KBM-7 (cell line): ENCODE data around the gene UBALD1.
A peak's percentile ranks its signal among the peaks of the same experiment; 100 is the strongest.
"Not testable (repeated sequence)": the region's sequence is repeated elsewhere in the genome, so short reads cannot be mapped to it uniquely, and the experiment has no call there.

Experiments used
- DNase-seq: peaks from one replicate; pipeline ENCODE4 v3.0.0-alpha.2; 2015
- in situ Hi-C: fragments of 300-500 bp; cut with MboI; formaldehyde crosslinking; loops from 2 replicates; pipeline ENCODE4 v1.14.3; 2020; ENCODE audit warnings: low sequenced_read_pairs, low pct_unique_long_range_greater_than_20kb, mixed read lengths

Gene UBALD1

DNA sequence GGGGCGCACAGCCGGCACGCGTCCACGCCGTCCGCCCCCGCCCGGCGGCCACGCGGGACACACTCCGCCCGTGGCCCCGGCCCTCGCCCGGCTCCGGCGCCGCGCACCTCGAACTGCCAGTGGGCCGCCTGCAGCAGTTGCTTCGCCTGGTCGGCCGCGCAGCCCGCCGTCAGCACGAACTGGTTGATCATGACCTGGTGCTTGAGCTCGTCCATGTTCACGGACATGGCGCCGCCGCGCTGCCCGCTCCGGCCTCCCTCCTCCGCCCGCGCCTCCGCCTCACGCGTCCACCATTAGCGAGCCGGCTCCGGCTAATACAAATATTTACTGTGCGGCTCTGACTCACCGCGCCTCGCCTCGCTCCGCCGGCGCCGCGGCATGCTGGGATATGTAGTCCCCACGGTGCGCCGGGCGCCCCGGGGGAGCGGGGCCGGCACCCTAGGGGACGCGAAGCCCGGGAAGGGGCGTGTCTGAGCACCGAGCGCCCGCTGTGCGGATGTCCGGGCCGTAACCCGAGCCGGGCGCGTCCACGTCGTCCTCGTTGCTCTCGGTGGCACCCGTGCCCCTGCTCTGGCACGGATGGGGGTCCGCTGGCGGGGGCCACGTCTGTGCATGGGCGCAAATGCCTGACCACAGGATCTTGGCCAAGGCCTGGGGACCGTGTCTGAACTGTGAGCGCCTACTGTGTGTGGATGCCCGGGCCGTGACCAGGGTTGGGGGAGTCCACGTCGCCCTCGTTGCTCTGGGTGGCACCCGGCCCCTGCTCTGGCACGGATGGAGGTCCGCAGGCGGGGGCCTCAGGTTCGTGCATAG, at the start of gene UBALD1:
TSS of gene UBALD1 (minus strand) at position 318 of the 813 bp plus-strand sequence. CDS start at position 227, 91 bp downstream.
- in situ Hi-C loops, result no loop called here
- peak; percentile 64 for DNase-seq

GRCh38 chr16:4663777-4664465, 49.2 kb upstream of the UBALD1 start:
- DNase-seq, result peak; percentile 91
- in situ Hi-C loops, result no loop called here

DNA sequence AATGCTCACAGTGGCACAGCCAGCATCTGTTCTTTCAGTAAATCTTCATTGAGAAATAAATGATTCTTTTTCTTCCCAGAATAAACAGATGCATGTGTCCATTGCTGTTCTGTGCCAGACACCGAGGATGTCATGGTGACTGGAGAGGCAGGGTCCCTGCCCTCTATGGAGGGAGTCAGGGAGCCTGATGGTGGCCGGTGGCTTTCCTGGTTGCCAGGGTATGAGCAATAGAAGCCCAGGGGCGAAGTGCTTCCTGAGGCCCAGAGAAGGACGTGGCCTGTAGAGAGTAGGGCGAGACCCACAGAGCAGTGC, 48.7 kb upstream of the UBALD1 start:
- DNase-seq, result no peak
- in situ Hi-C loops, result no loop called here

DNA sequence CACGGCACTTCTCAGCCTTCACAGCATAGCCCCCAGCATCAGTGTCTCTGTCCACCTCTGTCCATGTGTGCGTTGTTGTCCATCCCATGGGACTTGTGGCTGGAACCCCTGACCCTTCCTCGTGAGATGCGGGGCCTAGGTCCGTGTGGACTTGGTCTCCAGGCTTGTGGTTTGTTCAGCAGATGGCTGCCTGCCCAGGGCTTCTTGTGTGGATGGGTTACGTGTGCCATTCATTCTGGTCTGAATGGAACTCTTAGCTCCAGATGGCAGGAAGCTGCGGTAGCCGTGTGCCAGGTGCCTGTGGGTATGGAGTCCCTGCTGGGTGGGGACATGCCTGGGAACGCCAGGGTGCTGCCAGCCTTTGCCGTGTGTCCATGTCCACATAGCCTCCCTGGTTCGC, 47.0 kb upstream of the UBALD1 start:
- in situ Hi-C loops, result no loop called here
- no peak for DNase-seq

GRCh38 chr16:4660454-4661007, 45.8 kb upstream of the UBALD1 start:
- peak; percentile 76 for DNase-seq
- in situ Hi-C loops, result no loop called here

DNA sequence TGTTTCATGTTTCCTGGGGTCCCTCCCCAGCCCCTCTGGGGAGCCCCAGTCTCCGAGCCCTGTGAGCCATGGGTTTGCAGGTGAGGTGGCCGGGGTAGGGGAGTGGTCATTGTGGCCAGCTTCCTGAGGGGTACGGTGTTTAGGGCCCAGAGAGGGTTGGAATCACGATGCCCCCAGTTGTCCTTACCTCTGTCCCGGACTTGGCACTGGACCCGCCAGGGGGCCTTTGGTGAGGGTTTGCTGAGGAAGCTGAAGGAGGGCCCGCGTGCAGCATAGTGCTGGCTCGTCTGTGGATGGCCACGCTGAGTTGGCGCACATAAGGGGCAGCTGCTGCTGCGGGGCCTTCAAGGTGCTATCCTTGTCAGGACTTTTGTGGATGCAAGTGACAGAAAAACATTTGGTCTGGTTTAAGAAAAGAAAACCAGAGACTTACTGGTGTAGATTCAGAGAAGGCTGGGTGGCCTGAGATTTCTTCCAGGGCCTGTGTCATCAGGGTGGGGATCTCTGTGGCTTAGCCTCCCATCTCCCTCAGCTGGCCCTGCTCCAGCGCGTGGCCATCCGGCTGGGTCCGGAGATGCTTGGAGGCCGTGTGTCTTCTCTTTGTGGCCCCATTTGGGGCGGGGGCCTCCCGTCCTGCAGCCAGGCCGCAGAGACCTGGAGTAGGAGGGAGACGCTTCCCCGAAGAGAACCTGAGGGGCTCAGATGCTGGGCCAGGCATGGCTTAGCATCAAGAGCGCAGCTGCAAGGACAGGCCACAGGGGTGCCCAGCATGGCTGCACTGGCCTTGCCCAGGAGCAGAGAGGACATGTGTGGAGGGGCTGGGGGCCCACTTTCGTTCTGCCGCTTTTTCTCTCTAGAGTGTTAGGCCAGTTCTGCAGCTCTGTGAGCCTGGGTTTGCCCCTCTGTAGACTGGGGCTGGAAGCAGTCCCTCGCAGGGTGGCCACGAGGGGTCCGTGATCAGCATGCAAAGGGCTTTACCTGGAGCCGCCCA, 45.0 kb upstream of the UBALD1 start:
- in situ Hi-C loops, result no loop called here
- no peak for DNase-seq

GRCh38 chr16:4656695-4657686, 42.3 kb upstream of the UBALD1 start:
- in situ Hi-C loops, result no loop called here
- DNase-seq, result no peak

DNA sequence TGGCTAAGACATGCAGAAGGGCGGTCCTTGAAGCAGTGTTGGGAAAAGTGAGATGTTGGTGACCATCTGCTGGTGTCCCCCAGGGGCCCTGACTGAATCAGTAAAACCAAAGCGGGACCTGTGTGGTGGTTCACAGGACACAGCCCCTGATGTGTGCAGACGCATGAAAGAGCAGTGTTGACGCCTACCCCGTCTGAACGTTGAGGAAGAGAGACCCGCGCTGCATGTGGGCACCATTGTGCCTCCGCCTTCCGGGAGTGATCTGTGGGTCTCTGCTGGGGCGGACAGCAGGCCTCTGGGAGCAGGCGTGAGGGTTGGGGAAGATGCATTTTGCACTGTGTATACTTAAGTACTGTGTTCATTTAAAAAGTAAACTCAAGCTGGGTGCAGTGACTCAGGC, 41.5 kb upstream of the UBALD1 start:
- in situ Hi-C loops, result no loop called here

GRCh38 chr16:4655801-4656200, 41.1 kb upstream of the UBALD1 start:
- in situ Hi-C loops, result no loop called here
- no peak for DNase-seq

More for the DNA sequence above, 41.5 kb upstream of the UBALD1 start:
- DNase-seq, result no peak

- in situ Hi-C loops, result no loop called here
- no peak for DNase-seq
Measured at GRCh38 chr16:4654964-4655590, 40.4 kb upstream of the UBALD1 start.

DNA sequence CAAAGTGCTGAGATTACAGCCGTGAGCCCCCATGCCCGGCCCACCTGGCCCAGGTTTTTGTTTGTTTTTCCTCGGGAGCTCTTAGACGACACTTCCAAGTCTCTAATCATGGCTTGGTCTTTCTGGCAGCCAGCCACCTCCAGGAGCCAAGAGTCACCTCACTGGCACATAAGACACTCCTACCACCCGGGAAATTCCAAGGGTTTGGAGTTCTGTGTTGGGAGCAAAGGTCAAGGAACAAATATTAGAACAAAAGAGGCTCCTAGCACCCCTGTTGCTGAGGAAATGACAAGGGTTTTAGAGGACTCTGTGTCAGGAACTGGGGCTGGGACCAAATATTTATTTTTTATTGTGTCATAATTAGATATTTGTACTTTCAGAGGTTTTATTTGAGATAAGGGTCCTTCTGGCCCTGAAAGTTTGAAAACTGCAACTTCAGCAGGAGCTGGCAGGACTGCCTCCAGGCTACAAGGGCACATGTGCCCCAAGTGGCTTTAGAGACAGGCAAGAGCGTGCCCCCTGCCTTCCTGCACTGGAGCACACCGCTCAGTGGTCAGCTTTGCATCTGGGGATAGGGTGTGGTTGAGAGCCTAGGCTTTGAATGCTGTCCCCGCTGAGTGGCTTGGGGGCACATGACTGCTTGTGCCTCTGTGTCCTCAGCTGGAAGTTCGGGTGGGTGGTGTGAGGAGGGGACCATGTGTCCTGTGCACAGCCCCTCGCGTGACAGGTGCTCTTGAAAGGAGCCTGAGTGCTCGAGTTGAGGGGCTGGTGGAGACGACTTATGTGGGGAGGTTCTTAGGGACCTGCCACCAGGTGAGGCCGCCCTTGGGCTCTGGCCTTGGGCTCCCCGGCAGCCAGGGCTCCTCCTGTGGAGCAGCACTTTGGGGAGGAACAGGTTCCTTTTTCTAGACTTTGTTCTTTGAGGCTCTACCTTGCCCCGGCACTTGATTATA, 39.6 kb upstream of the UBALD1 start:
- no peak for DNase-seq
- in situ Hi-C loops, result no loop called here

DNA sequence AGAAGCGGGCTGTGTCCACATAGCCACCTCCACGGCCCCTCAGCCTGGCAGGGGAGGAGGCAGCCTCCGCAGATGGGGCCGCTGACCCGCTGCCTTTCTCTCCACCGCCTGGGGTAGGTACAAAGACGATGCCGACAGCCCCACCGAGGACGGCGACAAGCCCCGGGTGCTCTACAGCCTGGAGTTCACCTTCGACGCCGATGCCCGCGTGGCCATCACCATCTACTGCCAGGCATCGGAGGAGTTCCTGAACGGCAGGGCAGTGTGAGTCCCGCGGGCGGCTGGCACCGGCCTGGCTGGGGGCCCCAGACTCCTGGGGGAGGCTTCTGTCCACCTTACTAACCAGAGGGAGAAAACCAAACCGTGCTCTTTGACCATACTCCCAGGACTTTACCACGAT, 37.9 kb upstream of the UBALD1 start:
- DNase-seq, result no peak
- in situ Hi-C loops, result no loop called here

DNA sequence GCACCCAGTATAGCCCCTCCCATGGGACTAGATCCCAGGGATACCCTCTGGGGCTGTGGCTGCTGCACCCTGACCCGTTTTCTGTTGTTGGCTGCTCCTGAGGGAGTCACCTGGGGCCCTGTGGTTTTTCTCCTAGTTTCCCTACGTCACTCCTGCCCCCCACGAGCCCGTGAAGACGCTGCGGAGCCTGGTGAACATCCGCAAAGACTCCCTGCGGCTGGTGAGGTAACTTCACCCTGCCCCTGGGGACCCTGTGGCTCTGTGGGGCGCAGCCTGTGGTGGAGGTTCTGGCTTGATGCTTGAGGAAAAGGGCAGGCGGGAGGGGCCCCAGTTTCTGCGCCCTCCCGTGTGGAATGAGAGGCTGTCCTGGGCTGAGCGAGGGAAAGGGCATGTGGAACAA, 37.1 kb upstream of the UBALD1 start:
- in situ Hi-C loops, result no loop called here
- no peak for DNase-seq

- in situ Hi-C loops, result not testable (repeated sequence)
- DNase-seq, result peak; percentile 84
Measured at GRCh38 chr16:4650443-4651074, 35.9 kb upstream of the UBALD1 start.

GRCh38 chr16:4649744-4650442, 35.2 kb upstream of the UBALD1 start:
- DNase-seq, result peak; percentile 70
- in situ Hi-C loops, result no loop called here

DNA sequence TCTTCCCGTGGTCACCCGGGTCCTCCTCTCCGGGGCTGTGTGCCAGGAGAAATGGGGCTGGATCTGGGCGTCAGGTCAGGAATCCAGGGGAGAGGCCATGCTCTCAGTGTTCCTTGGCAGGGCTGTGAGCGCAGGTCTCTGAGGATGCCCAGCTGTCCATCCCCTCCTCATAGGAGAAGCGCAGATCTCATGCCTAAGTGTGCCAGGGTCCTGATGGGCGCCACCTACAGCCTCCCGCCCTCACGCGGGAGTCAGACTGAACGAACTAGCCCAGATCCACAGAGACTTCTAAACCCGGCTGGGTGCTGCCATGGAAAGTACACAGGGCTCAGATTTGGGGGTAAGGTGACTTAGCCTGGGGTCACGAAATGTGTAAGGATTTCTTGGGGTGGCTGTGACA, 34.2 kb upstream of the UBALD1 start:
- in situ Hi-C loops, result no loop called here
- DNase-seq, result no peak
